HG02571 (cell line): ENCODE measurements around the gene TPBG.

Experiments used
- ATAC-seq: cut with Tn5 transposase; IDR thresholded peaks from one replicate; pipeline ENCODE4 v1.9.1; 2021; ENCODE audit warnings: mild to moderate bottlenecking, moderate library complexity; ENCODE audit not compliant: unreplicated experiment

TPBG gene, protein sequence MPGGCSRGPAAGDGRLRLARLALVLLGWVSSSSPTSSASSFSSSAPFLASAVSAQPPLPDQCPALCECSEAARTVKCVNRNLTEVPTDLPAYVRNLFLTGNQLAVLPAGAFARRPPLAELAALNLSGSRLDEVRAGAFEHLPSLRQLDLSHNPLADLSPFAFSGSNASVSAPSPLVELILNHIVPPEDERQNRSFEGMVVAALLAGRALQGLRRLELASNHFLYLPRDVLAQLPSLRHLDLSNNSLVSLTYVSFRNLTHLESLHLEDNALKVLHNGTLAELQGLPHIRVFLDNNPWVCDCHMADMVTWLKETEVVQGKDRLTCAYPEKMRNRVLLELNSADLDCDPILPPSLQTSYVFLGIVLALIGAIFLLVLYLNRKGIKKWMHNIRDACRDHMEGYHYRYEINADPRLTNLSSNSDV

DNA sequence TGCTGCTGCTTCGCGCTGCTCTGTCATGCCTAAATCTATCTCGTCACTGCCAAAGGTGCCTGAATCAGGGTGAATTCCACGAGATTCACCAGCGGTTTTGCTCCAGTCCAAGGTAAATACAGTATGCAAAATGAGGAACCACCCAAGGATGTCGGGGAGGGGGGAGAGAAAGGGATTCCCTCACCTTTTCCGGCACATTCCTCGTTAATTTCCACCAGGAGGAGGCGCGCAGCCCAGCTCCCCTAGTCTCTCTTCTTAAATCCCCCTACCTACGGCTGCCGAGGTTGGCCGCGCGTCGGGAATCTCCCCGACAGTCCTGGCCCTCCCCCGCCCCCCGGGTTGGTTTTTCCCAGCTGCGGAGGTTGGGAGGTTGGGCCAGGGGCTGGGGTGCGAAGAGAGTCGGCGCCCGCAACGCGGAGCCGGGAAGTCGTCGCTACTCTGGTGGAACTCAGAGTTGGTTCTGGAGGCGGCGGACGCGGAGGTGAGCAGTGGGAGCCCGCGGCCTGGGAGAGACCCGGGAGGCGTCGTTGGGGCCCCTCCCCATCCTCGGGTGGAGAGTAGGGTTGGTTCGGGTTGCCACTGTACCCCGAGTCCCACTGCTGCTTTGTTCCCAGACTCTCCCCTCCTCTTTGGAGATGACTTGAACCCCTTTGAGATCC is at the start of gene TPBG:
TPBG (plus strand) TSS at position 390 of the 659 bp plus-strand sequence. CDS start 1,145 bp downstream, outside the sequence.
- peak; percentile 48 for ATAC-seq

DNA sequence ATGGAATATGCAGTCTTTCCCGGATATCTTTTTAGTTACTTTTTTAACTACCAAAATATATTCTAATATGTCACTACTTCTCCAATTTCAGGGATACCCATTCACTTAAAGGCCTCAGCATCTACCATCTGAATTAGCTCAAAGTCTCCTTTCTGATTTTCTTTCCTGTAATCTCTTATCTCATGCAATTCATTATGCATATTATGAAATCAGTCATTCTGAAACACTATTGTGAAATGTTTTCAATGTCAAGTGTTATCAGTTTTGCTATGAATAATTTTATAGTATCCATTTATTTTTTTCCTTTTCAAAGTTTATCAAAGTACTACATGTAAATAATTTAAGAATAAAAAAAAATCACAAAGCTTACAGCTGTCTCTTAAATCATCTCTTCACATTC is 41.2 kb upstream of the TPBG start:
- ATAC-seq: no peak

DNA sequence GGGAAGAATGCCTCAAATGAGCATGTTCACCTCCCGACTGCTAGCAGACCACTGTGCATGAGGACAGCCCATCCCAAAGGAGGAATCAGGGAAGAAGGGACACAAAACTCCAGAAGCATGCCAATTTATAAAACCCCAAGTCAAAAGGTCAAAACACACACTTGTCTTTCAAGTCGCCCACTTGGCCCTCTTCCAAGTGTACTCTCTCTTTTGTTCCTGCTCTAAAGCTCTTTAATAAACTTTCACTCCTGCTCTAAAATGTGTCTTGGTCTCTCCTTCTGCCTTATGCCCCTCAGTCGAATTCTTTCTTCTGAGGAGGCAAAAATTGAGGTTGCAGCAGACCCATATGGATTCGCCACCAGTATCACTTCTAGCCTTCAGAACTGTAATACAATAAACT is 33.9 kb upstream of the TPBG start:
- ATAC-seq: no peak

DNA sequence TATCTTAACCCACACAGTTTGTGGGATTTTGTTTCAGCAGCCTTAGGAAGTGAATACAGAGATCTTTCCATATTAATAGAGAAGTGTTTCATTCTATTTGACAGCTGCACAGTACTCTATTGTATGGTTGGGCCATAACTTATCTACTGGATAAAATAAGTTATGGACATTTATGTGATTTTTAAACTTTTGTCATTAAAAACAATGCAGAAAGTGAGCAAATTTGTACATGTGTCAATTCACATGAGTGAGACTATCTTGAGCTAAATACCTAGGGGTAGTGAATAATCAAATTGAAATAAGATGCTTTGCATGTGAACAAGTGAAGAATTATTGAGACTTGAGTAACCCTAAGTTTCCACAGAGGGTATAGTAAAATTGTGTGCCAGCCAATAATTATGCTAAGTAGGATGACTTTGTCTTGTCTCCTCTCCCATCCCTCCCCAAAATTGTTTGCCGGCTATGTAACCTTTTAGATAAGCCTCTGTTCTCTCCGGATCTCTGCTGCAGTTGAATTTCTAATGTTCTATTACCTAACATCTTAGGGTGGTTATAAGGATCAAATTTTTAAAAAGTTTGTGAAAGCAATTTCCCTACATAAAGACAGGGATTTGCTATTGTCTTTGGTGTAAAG is 33.3 kb upstream of the TPBG start:
- no peak for ATAC-seq

DNA sequence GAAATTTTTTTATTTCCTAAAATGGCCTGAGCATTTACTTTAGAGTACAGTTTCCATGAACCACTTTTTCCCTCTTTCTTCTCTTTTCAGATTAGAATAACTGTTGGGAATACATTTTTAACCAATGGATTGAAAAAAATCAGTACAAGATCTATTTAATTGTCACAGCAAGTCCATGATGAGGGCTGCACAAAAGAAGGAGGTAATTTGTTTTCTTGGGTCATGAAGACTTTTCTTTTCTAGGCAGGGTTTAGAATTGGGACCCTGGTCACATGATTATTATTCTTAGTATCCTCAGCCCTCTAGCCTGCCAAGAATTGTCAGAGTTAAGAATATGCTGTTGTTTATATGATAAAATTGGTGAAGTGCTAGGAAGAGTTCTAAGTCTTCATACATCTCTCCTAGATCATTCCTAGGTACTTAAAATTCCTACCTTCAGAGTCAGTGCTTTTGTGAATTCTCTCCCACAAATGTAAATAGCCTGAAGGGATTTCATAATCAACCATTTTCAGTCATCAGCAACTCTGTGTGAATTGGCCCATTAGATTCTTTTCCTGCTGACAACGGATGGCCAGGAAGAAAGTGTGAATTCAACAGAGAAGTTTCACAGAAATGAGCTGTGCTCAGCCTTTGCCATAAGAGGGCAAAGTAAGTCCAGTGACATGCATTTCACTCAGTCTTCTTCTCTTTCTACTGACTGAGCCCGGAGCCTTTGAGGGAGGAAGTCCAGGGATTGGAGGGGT is 32.4 kb upstream of the TPBG start:
- ATAC-seq: no peak

DNA sequence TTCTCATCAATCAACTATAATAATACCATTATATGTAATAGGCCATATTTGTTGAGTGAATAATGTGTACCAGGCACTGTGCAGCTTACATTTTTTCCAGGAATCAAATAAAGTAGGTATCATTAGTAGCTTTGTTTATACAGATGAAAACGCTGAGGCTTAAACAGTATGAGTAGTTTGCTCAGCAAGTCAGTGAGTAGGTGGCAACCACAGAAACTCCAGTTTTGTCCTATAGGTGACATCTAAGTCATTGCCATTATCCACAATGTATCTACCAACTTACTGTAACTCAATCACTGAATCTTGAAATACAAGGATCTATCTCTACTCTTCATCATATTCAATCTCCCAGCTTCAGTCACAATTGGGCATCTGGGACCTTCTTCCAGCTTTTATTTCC is 29.8 kb upstream of the TPBG start:
- no peak for ATAC-seq

DNA sequence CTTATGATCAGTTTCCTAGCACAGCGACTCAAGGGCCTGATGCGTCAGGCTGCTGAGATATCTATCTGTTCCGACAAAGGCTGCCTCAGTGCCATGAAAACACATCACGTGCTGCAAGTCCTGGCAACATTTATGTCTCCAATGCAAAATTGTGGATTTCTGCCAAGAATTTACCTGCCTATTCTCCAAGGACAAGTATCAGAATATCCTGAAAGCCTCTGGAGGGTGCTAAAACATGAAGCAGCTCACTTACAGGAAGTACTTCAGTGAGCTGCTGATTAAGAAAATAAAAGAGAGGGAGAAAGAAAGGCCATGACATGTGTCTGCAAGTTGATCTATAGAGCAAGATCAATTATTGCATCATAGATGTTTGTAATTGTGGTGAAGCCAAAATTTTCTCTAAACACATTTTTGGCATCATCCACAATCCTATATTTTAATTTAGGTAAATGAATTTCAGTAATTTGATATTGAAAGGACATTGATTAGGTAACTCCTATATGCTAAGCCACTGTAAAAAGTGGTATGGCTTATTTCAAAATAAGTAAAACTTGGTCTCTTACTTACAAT is 25.8 kb upstream of the TPBG start:
- no peak for ATAC-seq

DNA sequence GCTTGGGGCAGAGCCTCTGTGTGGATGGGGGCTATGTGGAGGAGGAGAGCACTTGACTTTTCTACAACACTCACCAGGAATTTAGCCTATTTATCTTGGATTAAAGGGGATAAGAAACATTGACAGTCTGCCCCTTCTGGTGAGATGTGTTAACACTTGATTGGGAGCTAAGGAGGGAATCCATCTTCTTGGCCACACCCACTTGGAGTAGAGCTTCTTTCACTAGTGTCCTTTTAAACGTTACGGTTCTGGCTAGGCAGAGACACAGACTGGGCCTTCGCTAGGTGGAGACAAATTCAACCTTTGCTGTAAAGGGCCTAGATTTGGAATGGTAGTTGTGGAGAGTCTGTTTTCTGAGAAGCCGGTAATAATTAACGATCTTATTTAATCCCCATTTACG is 15.5 kb upstream of the TPBG start:
- no peak for ATAC-seq

DNA sequence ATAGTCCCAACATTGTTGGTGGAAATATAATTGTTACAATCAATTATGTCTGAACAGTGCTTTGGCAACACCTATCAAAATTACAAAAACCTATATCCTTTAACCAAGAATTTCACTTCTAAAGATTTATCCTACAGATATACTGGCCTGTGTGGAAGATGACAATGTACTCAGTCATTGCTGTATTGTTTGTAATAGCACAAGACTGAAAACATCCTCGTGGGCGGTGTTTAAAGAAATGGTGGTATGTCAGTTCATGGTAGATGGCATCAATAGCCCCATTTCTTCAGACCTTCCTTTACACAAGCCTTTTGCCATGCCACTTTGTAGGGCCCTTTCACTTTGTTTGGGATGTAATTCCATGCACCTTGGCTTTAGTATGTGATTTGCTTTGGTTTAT is 9.8 kb upstream of the TPBG start:
- ATAC-seq: no peak

DNA sequence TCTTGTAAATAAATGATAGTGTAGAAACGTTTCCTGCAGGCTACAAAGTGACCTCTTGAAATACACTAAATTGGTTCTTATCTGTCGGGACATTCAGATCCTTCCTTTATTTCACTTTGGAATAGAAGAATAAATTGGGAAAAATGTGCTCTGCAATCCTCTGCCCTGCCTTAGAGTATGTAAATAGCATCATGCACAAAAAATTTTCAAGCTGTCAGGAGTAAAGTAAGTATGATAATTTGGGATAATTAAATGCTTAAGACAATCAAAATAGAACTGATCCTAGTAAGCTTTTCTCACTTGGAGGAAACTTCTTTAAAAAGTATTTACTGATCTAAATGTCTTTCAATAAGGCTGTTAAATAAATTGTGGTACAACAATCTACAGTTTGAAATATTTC is 3.1 kb upstream of the TPBG start:
- ATAC-seq: no peak

DNA sequence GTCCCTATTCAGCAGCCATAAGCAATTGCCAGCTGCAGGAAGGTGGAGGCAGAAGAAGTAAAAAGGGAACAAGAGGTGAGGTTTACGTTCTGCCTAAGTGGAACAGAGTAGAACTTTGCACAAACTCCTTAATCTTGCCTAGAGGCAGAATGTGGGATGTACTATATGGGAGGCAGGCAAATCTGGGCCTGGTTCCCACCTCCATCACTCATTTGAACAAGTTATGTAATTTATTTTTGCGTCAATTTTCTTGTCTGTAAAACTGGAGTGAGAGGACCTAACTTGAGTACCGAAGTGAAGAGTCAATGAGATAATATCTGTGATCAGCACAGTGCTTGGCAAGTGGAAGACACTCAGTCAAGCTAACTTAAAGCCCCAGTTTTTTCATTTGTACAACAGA is 2.0 kb upstream of the TPBG start:
- ATAC-seq: no peak

DNA sequence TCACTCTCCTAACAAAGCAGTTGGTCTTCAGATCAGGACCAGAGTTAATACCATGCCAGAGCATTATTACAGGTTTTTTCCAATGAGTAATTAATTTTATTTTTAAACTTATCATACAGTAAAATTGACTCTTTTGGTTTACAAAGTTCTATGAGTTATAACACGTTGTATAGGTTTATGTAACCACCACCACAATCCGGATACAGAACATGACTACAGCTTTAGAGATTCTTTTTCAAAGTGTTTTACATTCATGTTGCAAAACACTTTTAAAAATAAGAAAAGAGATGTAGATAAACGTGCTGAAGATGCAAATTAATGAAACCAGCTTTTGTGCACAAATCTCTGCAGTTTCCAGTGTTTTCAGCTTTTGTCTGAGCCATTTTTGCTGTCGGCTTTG is 1.5 kb upstream of the TPBG start:
- ATAC-seq: no peak

DNA sequence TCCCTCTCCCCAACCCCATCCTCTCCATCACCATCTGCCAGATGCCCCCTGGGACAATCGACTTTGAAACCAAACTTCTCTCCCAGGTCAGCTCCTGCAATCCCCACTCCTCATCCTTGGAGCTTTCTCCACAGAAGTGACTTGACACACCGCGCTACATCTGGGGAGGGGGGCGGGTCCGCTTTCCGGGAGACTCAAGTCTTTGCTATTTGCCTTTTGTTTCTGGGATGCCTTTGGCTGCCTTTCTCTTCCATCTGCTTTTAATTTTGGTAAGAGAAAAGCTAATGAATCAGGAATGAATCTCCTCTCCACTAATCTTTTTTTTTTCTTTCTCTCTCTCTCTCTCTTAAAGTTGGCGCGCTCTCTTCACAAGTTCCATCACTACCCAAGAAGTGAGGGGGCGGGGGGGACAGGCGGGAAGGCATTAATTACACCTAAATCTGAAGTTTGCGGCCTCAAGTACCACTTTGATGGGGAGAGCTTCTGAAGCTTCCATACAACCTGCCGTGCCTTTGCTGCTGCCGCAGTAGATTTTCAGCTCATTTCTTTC is 664 bp upstream of the TPBG start:
- ATAC-seq: peak; percentile 4

DNA sequence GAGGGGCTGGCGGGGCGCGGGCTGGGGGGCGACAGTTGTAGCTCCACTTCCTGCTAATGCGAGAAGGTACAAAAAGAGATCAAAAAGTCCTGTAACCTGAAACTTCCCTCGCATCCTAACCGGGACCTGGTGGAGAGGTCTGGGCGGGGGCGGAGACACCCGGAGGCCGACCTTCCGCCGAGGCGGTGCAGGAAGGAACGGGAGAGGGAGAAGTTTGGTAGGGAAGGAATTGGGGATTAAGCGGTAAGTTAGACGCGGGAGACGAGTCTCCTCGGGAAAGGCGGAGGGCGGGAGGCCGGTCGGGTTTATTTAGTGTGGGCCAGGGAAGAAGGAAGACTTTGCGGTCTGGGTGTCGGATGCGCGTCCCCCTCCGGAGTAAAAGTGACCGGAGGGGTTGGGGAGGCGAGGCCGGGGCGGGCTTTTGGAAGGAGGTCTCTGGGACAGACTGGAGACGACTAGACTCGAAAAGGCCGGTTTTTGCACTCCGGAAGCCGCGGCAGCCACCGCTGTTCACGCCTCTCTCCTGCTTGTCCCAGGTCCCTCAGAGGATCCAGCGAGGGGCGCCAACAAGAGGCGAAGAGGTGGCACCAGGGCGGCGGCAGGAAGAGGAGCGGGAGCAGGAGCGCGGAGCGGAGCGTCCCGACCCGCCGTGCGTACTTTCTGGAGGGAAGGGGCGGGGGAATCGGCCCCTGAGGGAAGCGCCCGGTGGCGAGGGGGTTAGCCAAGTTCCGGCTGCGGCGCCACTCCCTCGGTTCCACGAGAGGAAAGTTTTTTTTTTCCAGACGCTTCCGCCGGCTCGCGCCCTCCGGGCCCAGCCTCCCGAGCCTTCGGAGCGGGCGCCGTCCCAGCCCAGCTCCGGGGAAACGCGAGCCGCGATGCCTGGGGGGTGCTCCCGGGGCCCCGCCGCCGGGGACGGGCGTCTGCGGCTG is 734 bp downstream of the TPBG start:
- peak; percentile 5 for ATAC-seq

DNA sequence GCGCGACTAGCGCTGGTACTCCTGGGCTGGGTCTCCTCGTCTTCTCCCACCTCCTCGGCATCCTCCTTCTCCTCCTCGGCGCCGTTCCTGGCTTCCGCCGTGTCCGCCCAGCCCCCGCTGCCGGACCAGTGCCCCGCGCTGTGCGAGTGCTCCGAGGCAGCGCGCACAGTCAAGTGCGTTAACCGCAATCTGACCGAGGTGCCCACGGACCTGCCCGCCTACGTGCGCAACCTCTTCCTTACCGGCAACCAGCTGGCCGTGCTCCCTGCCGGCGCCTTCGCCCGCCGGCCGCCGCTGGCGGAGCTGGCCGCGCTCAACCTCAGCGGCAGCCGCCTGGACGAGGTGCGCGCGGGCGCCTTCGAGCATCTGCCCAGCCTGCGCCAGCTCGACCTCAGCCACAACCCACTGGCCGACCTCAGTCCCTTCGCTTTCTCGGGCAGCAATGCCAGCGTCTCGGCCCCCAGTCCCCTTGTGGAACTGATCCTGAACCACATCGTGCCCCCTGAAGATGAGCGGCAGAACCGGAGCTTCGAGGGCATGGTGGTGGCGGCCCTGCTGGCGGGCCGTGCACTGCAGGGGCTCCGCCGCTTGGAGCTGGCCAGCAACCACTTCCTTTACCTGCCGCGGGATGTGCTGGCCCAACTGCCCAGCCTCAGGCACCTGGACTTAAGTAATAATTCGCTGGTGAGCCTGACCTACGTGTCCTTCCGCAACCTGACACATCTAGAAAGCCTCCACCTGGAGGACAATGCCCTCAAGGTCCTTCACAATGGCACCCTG is 1.6 kb downstream of the TPBG start:
- no peak for ATAC-seq

DNA sequence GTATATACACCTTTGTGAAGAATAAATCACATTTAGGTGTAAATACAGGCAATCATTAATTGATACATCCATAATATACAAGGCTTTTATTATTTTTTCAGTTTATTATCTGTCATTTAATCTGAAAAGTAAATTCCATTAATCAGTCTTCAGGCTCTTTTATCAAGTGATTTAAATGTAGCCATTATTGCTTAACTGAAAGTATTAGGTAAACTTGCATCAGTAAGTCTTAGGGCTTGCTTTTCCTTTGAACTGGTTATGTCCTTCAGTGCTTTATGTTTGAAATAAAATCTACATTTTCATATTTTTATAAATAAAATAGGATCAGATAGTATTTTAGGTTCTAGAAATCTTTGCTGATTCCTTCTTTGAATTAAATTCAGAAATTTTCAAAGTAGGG is 4.1 kb downstream of the TPBG start:
- ATAC-seq: no peak

DNA sequence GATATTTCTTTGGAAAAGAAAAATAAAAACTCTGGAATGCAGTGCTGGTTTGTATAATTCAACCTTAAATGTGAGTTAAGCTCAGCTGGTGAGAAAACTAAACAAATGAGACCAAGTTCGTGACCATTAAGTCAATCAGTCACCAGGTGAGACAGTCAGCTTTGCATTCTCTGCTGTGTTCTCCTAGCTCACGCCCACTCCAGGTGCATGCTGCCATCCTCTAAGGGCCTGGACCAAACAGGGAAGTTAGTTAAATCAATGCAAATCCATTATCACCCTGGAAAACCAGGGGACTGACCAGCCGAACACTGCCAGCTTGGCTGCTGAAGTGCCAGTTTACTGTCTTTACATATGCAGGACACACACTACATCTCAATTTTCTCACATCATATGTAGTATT is 7.2 kb downstream of the TPBG start:
- no peak for ATAC-seq

DNA sequence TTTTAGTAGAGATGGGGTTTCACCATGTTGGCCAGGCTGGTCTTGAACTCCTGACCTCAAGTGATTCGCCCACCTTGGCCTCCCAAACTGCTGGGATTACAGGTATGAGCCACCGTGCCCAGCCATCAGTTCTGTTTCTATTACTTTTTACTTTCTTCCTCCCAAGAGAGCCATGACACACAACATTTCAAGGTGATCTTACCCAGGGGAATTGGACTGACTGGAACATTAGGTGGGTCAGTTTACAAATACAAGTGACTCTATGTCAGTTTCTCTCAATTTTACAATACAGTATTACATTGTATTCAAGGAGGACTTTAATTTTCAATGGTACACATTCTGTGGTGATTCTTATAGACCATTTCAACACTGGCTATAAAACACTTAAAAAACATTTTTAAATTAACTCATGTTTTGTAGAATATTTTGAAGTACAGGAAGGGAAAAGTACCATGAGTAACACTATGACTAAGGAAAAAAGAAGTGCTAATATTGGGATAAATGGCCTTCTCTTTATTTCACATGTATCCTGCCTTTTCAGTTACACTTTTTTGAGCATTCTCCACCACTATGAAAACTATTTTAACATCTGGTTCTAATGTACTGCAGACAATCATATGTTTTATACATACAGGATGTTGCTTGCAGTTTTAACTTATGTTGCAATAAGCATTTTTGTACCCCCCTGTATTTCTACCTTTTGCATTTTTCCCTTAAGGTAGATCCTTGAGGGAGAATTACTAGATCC is 8.4 kb downstream of the TPBG start:
- ATAC-seq: no peak
